HG02623 (cell line): Measurements from ENCODE around the gene SAPCD1.

Source experiments
- ATAC-seq: cut with Tn5 transposase; IDR thresholded peaks from one replicate; pipeline ENCODE4 v1.9.1; 2021; ENCODE audit warnings: moderate library complexity; ENCODE audit not compliant: unreplicated experiment

Gene SAPCD1

GRCh38 chr6:31762356-31762755 is at the start of gene SAPCD1:
Gene SAPCD1 (plus strand): TSS chr6:31762656. CDS start chr6:31763055, 399 bp downstream.
- ATAC-seq: no peak

GRCh38 chr6:31713465-31713864 is 49.0 kb upstream of the SAPCD1 start:
- no peak for ATAC-seq

- no peak for ATAC-seq
These were observed 48.3 kb upstream of the SAPCD1 start for GRCh38 chr6:31713991-31714684.

- ATAC-seq: no peak
These were observed 47.2 kb upstream of the SAPCD1 start, which contains the start of gene LY6G6D for GRCh38 chr6:31715022-31715958. Gene LY6G6D (plus strand): TSS chr6:31715348. CDS start chr6:31715356, 8 bp downstream.

GRCh38 chr6:31717499-31718222 is 44.8 kb upstream of the SAPCD1 start:
- no peak for ATAC-seq

- ATAC-seq: no peak
These were observed 44.2 kb upstream of the SAPCD1 start for GRCh38 chr6:31718265-31718664.

GRCh38 chr6:31719001-31719400 is 43.5 kb upstream of the SAPCD1 start:
- no peak for ATAC-seq

GRCh38 chr6:31720196-31720770 is 42.2 kb upstream of the SAPCD1 start:
- no peak for ATAC-seq

GRCh38 chr6:31721351-31722020 is 41.0 kb upstream of the SAPCD1 start, which contains the start of gene LY6G6C:
Gene LY6G6C (minus strand): TSS chr6:31721746. CDS start chr6:31721679, 67 bp downstream.
- ATAC-seq: no peak

- ATAC-seq: no peak
These were observed 40.3 kb upstream of the SAPCD1 start for GRCh38 chr6:31722173-31722572.

GRCh38 chr6:31723245-31723979 is 39.0 kb upstream of the SAPCD1 start, which contains the start of gene MPIG6B:
Gene MPIG6B (plus strand): TSS chr6:31723373. CDS start chr6:31723384, 11 bp downstream.
- ATAC-seq: no peak

GRCh38 chr6:31723980-31724691 is 38.3 kb upstream of the SAPCD1 start:
- ATAC-seq: no peak

- ATAC-seq: no peak
These were observed 36.7 kb upstream of the SAPCD1 start for GRCh38 chr6:31725502-31726350.

GRCh38 chr6:31727034-31727716 is 35.3 kb upstream of the SAPCD1 start:
- ATAC-seq: no peak

- ATAC-seq: no peak
These were observed 34.5 kb upstream of the SAPCD1 start for GRCh38 chr6:31727717-31728671.
